ENCODE data around the gene SH3TC2.
A peak's percentile ranks its signal among the peaks of the same experiment; 100 is the strongest.

The SH3TC2 gene

GRCh38 chr5:149056616-149057165 lies 6.2 kb downstream of the SH3TC2 start:
- no peak for DNase-seq

- DNase-seq, result no peak
These were observed 8.4 kb downstream of the SH3TC2 start for GRCh38 chr5:149054416-149054815.

DNA sequence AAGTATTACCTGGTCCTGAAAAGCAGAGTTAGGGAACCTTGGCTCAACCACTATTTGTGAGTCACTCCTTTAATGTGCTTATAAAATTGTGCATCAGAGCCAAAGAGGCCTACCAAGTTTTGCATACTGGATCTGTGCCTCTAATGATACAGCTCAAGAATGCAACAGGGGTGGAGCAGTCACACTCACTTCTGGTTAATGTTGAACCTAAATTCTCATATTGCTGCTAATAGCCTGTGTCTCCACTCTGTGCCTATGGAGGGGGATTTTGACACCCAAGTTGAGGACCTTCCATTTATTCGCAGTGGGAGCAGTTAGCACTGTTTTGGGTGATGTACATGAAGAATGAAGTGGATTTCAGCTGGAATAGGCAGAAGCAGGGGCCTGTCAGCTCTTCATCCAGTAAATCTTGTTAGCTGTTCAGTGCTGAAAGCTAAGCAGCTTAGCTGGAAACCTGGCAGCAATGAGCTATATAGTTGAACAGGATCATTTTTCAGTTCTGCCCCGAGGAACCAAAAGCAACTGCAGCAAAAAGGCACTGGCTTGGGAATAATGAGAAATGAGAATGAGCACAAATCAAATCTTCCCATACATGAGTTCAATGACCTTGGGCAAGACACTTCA lies 9.7 kb downstream of the SH3TC2 start:
- no peak for DNase-seq

- no peak for DNase-seq
These were observed 13.5 kb downstream of the SH3TC2 start for GRCh38 chr5:149049371-149049781.

GRCh38 chr5:149048811-149049210 lies 14.1 kb downstream of the SH3TC2 start:
- no peak for DNase-seq

GRCh38 chr5:149047462-149047861 lies 15.4 kb downstream of the SH3TC2 start:
- no peak for DNase-seq

GRCh38 chr5:149046196-149046829 lies 16.5 kb downstream of the SH3TC2 start:
- DNase-seq, result no peak

- no peak for DNase-seq
These were observed 17.8 kb downstream of the SH3TC2 start for GRCh38 chr5:149045089-149045460.

- DNase-seq, result no peak
These were observed 18.3 kb downstream of the SH3TC2 start for GRCh38 chr5:149044453-149045088.

GRCh38 chr5:149043641-149044040 lies 19.2 kb downstream of the SH3TC2 start:
- DNase-seq, result no peak

DNA sequence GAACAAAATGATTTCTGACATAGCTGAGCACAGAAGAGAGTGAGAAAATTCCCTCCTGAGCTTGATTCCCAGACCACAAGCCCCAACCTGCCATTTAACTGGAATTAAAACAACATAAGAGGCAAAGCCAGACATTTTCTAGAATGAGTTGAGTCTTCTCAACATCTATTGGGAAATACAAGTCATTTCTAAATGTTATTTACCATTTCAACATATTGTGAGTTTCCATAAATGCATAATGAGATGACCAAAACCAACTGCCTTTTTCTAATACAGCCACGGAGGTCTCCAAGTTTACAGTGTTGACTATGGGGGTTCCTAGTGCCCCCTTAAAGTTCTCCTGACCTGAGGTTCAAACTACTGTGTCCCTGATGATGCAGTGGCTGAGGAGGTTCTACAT lies 20.0 kb downstream of the SH3TC2 start:
- no peak for DNase-seq

DNA sequence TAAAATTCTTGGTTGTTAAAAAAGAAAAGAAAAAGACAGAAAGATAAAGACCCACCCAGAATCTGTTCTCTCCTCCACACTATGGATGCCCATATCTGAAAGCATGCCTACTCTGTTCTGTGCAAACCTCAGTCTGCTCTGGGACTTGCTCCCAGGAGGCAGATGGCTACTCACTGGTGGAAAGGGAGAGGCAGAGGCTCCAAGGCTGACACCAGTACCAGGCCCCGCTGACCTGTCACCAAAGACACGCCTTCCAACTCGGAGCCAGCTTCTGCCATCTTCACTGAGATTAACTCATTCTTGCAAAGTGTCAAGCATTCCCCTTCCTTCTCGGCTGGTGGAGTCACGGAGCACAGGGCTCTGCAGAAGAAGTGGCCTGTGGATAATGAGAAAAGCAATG lies 21.6 kb downstream of the SH3TC2 start:
- DNase-seq, result no peak

DNA sequence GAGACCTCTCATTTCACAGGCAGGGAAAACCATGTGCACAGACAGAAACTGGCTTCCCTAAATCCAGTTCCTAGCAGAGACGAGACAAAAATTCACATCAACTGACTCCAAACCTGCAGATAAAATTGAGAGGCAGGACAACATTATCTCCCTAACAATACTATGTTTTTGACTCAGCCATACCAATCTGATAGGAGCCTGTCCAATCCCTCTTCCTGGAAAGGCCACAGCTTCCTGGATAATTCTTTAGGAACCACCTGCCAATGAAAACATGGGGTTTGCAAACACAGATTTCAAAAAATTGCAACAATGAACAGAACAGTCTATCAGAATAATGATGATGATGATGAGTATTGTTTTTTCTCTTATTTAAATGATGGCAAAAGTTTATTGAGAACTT lies 22.4 kb downstream of the SH3TC2 start:
- DNase-seq, result no peak

GRCh38 chr5:149039506-149039905 lies 23.4 kb downstream of the SH3TC2 start:
- no peak for DNase-seq

DNA sequence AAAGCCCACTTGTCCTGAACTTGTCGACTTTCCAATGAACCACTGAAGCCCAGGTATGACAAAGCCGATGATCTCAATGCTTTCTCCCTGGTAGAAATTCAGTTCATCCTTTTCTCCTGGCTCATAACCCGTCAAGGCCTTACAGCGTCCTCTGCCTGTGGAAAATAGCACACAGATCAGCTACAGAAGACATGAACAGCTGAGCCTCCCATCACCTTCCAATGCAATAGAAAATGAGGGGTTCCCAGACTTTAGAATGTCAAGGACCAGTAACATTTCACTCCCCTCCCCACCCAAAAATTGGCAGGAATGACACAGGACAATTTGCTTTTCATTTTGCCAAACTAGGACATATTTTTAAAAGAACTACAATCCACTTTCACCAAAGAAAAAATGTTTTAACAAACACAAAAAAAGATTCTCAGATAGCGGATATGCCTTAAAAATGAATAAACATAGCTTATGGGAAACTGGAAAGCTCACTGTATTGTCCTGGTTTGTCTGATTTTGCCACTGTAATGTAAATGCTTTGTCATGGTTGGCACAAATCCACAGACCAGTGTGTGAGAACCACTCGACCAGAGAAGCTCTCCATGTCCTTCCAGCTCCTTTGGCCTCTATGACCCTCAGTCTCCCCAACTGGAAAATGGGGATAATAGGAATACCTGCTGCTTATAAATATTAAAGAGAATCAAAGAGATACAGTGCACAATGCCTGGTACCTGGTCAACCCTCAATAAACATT lies 24.4 kb downstream of the SH3TC2 start:
- DNase-seq, result no peak

DNA sequence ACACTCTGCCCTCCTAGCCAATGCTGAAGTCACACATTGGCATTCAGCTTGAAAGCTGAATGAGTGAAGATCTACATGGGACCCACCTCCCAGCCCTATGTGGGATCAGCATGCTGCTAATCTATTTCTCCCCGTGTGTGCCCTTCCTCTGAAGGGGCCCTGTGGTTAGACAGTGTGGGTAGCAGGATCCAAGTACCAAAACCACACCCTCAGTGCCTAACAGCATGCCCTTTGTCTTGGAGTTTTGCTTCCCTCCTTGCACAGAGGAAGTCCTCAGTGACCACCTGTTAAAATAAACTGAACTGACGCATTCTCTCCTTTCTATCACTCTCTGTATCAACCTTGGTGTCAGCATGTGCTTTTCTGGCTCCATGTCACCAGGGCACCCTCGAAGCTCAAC lies 25.0 kb downstream of the SH3TC2 start:
- DNase-seq, result no peak

DNA sequence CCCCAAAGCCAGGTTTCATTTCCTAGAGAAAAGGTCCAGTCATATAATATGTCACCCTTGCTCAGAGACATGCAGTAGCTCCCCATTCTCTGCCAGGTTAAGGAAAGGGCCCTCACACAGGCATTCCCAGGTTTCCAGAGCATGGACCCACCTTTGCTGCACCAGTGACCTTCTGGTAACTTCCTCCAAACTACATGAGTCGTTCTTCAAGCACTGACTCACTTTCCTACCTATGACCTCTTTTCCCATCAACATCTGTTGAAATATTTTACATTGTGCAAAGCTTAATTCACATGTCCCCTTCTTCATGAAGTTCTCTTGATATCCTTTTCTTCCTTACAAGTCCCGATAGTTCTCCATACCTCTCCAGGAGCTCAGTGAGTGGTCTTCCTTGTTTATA lies 25.9 kb downstream of the SH3TC2 start:
- DNase-seq, result no peak

- no peak for DNase-seq
These were observed 26.7 kb downstream of the SH3TC2 start for GRCh38 chr5:149036168-149036567.

GRCh38 chr5:149035372-149035790 lies 27.5 kb downstream of the SH3TC2 start:
- DNase-seq, result peak; percentile 70

DNA sequence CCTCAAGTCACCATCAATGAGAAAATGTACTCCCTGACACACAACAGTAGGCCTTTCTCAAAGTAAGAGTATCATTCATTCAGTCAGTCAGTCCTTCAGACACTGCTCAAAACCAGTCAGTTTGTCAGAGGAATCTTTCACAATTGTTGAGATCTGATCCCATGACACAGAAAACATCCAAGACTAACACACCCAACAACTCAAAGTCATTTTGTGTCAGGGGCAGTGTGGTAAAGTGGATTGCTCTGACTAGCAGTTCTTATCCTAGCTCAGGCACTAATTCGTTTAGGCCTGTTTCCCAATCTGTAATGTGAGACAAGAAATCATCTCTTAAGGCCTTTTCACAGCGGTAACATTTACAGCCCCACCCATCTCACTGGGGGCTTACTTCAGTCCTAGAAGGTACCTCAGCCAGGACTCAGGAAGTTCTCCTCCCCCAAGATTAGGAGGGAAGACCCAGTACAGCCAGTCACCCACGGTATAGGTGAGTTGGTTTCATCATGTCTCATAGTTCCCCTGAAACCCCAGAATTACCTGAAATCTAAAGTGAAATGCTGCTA lies 31.9 kb downstream of the SH3TC2 start:
- DNase-seq, result no peak

- no peak for DNase-seq
These were observed 32.5 kb downstream of the SH3TC2 start for GRCh38 chr5:149030392-149030791.

DNA sequence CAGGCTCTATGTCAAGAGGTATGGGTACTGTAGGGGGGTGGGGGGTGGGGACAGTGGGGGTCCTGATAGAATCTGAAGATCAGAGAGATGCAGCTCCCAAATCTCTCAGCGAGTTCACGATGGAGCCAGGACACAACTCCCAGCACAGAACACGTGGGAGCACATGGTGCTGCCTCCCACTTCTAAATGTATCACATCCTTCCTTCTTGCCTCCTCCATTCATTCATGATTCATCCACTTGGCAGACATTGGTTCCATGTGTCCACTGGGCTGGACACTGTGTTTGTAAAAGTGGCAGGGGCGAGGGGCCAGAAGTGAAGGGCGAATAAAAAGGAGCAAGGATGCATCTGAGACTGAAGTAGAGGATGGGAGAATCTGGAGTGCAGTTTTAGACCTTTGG lies 33.9 kb downstream of the SH3TC2 start:
- no peak for DNase-seq

DNA sequence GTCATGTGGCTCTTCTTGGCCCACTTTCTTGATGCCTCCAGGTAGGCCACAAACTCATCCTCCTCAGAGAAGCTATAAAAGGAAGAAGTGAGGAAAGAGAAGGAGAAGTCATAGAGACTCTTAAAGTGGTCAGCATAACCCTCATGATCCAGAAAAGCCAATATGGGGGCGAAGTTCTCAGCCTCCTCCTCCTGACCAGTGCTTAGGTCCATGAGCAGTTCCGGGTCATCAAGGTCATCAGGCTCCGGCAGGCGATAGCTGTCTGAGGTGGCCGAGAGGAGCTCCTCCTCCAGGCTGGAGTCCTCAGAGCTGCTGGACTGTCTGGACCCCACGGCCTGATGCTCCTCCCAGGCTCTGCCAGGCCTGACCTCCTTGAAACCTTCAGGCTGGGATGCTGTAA lies 34.7 kb downstream of the SH3TC2 start:
- no peak for DNase-seq
